Mesenchymal stem cell (in vitro differentiated cells and primary cell): ENCODE results near the gene LYPD8.

ENCODE experiments used
- DNase-seq: peaks from one replicate; pipeline ENCODE4 v3.0.0-alpha.2; 2013
- H2AFZ ChIP-seq: one replicate; pipeline ENCODE4 v1.6.1; 2013; ENCODE audit warnings: low read depth, mild to moderate bottlenecking, control low read depth, inconsistent platforms, low read length, moderate library complexity
- H2AK5ac ChIP-seq: 2 replicates; pipeline ENCODE4 v1.6.1; 2013; ENCODE audit warnings: low read length, moderate library complexity, mild to moderate bottlenecking, inconsistent platforms; ENCODE audit not compliant: severe bottlenecking
- H2BK120ac ChIP-seq: one replicate; pipeline ENCODE4 v1.6.1; 2013; ENCODE audit warnings: low read depth, mild to moderate bottlenecking, inconsistent platforms, low read length, moderate library complexity
- H2BK12ac ChIP-seq, 2 experiments: one replicate each; pipeline ENCODE4 v1.6.1; 2013; ENCODE audit warnings: inconsistent platforms in 2 of 2, low read length in 2 of 2, mild to moderate bottlenecking in 2 of 2, moderate library complexity in 2 of 2, control low read depth in 1 of 2
- H2BK15ac ChIP-seq: one replicate; pipeline ENCODE4 v1.6.1; 2013; ENCODE audit warnings: mild to moderate bottlenecking, low read depth, inconsistent platforms; ENCODE audit not compliant: poor library complexity, severe bottlenecking
- H2BK5ac ChIP-seq: 2 replicates; pipeline ENCODE4 v1.6.1; 2013; ENCODE audit warnings: low read depth, mild to moderate bottlenecking, low read length, control low read depth, inconsistent platforms; ENCODE audit not compliant: poor library complexity, severe bottlenecking
- H3K14ac ChIP-seq, 2 experiments: one replicate each; pipeline ENCODE4 v1.6.1; 2013; ENCODE audit warnings: inconsistent platforms in 2 of 2, low read length in 2 of 2, control low read depth in 1 of 2, mild to moderate bottlenecking in 1 of 2, moderate library complexity in 1 of 2
- H3K18ac ChIP-seq, 2 experiments: one replicate each; pipeline ENCODE4 v1.6.1; 2013; ENCODE audit warnings: inconsistent platforms in 2 of 2, low read length in 2 of 2, control low read depth in 1 of 2, low read depth in 1 of 2, mild to moderate bottlenecking in 1 of 2
- H3K23ac ChIP-seq, 2 experiments: one replicate each; pipeline ENCODE4 v1.6.1; 2013; ENCODE audit warnings: inconsistent platforms in 2 of 2, low read length in 2 of 2, mild to moderate bottlenecking in 2 of 2, moderate library complexity in 2 of 2, control low read depth in 1 of 2
- H3K27ac ChIP-seq: 2 replicates; pipeline ENCODE4 v1.5.1; 2013; ENCODE audit warnings: mild to moderate bottlenecking, moderate library complexity, low read length, control low read depth, inconsistent platforms; ENCODE audit not compliant: poor library complexity, severe bottlenecking
- H3K27me3 ChIP-seq, 2 experiments: 2 replicates each; pipeline versions ENCODE4 v1.6.1 to v1.7.0; 2013; ENCODE audit warnings: low read length in 2 of 2, mild to moderate bottlenecking in 2 of 2, moderate library complexity in 2 of 2, control low read depth in 1 of 2, inconsistent platforms in 1 of 2; ENCODE audit not compliant: control insufficient read depth in 1 of 2, insufficient read depth in 1 of 2
- H3K36me3 ChIP-seq, 2 experiments: 2 replicates each; pipeline versions ENCODE4 v1.6.1 to v1.7.0; 2013; ENCODE audit warnings: low read length in 2 of 2, control low read depth in 1 of 2, inconsistent platforms in 1 of 2, low read depth in 1 of 2, mild to moderate bottlenecking in 1 of 2; ENCODE audit not compliant: insufficient read depth in 2 of 2, control insufficient read depth in 1 of 2
- H3K4ac ChIP-seq, 2 experiments: one replicate each; pipeline ENCODE4 v1.6.1; 2013; ENCODE audit warnings: inconsistent platforms in 2 of 2, low read length in 2 of 2, mild to moderate bottlenecking in 2 of 2, moderate library complexity in 2 of 2, control low read depth in 1 of 2, low read depth in 1 of 2
- H3K4me1 ChIP-seq: 2 replicates; pipeline ENCODE4 v1.6.1; 2013; ENCODE audit warnings: low read depth, low read length, control low read depth; ENCODE audit not compliant: control insufficient read depth, insufficient read depth
- H3K4me2 ChIP-seq: 2 replicates; pipeline ENCODE4 v1.6.1; 2013; ENCODE audit warnings: low read length, mild to moderate bottlenecking, inconsistent platforms; ENCODE audit not compliant: poor library complexity, severe bottlenecking
- H3K4me3 ChIP-seq, 2 experiments: 2 replicates each; pipeline versions ENCODE4 v1.5.1 to v1.7.0; 2013; ENCODE audit warnings: low read length in 2 of 2, mild to moderate bottlenecking in 2 of 2, control low read depth in 1 of 2, low read depth in 1 of 2; ENCODE audit not compliant: insufficient read depth in 1 of 2
- H3K79me1 ChIP-seq: replicated peaks from 2 replicates; pipeline ENCODE4 v1.6.1; 2013; ENCODE audit warnings: mild to moderate bottlenecking, control low read depth, low read length, inconsistent platforms; ENCODE audit not compliant: poor library complexity, severe bottlenecking
- H3K9ac ChIP-seq: 2 replicates; pipeline ENCODE4 v1.7.0; 2013; ENCODE audit warnings: mild to moderate bottlenecking, low read length, moderate library complexity
- H3K9me3 ChIP-seq: 2 replicates; pipeline ENCODE4 v1.7.0; 2013; ENCODE audit warnings: mild to moderate bottlenecking, low read length; ENCODE audit not compliant: control insufficient read depth
- H4K8ac ChIP-seq: one replicate; pipeline ENCODE4 v1.6.1; 2013; ENCODE audit warnings: inconsistent platforms, mild to moderate bottlenecking, low read length, moderate library complexity
- H4K91ac ChIP-seq: one replicate; pipeline ENCODE4 v1.6.1; 2013; ENCODE audit warnings: mild to moderate bottlenecking, low read length, inconsistent platforms
- WGBS: methylation state at CpG from one replicate; pipeline ENCODE4 v1.1.7; 2013; ENCODE audit warnings: mixed read lengths; 5-methylcytosine and 5-hydroxymethylcytosine counted together

LYPD8 gene

DNA sequence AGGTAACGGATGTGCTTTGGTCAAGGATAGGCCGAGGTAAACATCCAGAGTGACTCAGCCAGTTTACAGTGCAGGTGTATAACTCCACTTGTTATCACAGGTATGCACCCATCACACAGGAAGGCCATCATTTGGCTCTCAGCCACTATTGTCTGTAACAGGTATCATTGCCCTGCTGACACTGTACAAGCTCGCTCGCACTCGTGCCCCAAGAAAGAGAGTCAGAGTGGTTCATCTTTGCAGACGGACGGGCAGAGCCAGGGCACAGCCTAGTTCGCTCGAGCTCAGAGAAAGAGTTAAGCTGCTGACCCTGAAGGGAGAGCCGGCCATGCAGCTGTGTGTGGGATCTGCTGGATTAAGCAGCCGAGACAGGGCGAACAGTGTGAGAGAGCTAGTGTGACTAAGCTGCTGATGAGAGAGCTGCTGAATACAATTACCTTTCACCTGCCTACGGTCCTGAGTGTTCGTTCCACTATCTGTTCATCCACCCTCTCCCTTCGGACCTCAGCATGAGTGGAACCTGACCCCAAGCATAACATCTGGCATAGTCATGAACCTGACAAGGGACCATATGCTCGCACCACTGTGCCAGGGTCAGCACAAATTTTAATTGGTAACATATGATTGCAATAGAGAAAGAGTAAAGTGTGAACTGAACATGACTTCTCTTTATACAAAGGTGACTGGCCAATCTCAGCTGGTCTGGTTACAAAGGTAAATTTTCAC lies 27.0 kb upstream of the LYPD8 start:
- no peaks in the 10 kb centered on the region for H3K27me3 ChIP-seq
- no peak overlapping the region for H3K27ac ChIP-seq
- H3K18ac ChIP-seq, result no peak overlapping the region

DNA sequence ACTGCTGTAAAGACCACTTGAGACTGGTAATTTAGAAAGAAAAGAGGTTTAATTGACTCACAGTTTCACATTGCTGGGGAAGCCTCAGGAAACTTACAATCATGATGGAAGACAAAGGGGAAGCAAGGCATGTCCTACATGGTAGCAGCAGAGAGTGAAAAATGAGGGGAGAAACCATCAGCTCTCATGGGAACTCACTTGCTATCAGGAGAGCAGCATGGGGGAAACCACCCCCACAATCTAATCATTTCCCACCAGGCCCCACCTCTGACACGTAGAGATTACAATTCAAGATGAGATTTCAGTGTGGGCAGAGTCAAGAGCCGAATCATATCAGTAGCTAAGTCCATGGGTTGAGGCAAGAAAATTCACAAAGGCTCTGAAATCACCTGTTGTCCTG lies 23.8 kb upstream of the LYPD8 start:
- no peak overlapping the region for H4K91ac ChIP-seq
- no peak overlapping the region for H3K4me3 ChIP-seq
- no peak overlapping the region for H3K14ac ChIP-seq
- no peaks in the 10 kb centered on the region for H3K27me3 ChIP-seq
- H2BK15ac ChIP-seq, result no peak overlapping the region
- H2AFZ ChIP-seq, result no peak overlapping the region
- no peak overlapping the region for H3K4ac ChIP-seq
- no peaks in the 10 kb centered on the region for H3K36me3 ChIP-seq
- no peaks in the 10 kb centered on the region for H3K4me1 ChIP-seq
- WGBS, result 37% methylated on average over 2 of the region's 2 CpGs
- no peak overlapping the region for H2BK120ac ChIP-seq
- H2AK5ac ChIP-seq, result no peak overlapping the region
- H3K9ac ChIP-seq, result no peak overlapping the region
- H3K9me3 ChIP-seq, result peaks cover 3% of the 10 kb centered on the region
- no peak for DNase-seq
- no peak overlapping the region for H4K8ac ChIP-seq
- no peak overlapping the region for H3K4me2 ChIP-seq
- no peak overlapping the region for H3K27ac ChIP-seq
- H3K23ac ChIP-seq, result no peak overlapping the region
- H3K18ac ChIP-seq, result no peak overlapping the region
- no peaks in the 10 kb centered on the region for H3K79me1 ChIP-seq
- no peak overlapping the region for H2BK12ac ChIP-seq
- no peak overlapping the region for H2BK5ac ChIP-seq

More for the DNA sequence above, 27.0 kb upstream of the LYPD8 start:
- Histone ChIP-seq H3K9me3 (no peaks in the 10 kb centered on the region), H2BK120ac (no peak overlapping the region), H3K36me3 (no peaks in the 10 kb centered on the region), H3K14ac (no peak overlapping the region), H3K4me3 (no peak overlapping the region), H2BK12ac (no peak overlapping the region), H4K91ac (no peak overlapping the region), H2BK5ac (no peak overlapping the region), H4K8ac (no peak overlapping the region), H2BK15ac (no peak overlapping the region), H3K4ac (no peak overlapping the region), H2AK5ac (no peak overlapping the region), H2AFZ (no peak overlapping the region), H3K4me2 (no peak overlapping the region), H3K9ac (no peak overlapping the region), H3K79me1 (no peaks in the 10 kb centered on the region), H3K4me1 (no peaks in the 10 kb centered on the region), H3K23ac (no peak overlapping the region)
- 80% methylated on average over 16 of the region's 16 CpGs for WGBS
- DNase-seq, result no peak

DNA sequence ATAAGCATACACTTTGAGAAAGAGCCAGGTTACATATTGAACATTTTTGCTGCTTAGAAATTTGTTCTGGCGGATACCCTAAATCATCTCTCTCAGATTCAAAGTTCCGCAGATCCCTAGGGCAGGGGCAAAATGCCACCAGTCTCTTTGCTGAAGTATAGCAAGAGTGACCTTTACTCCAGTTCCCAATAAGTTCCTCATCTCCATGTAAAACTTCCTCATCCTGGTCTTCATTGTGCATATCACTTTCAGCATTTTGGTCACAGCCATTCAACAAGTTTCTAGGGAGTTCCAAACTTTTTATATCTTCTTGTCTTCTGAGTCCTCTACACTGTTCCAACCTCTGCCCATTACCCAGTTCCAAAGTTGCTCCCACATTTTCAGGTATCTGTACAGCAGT lies 23.3 kb upstream of the LYPD8 start:
- Histone ChIP-seq H2AK5ac (no peak overlapping the region), H3K9ac (no peak overlapping the region), H2BK15ac (no peak overlapping the region), H3K27me3 (no peaks in the 10 kb centered on the region), H2BK12ac (no peak overlapping the region), H4K91ac (no peak overlapping the region), H3K79me1 (no peaks in the 10 kb centered on the region), H2AFZ (no peak overlapping the region), H3K14ac (no peak overlapping the region), H4K8ac (no peak overlapping the region), H3K9me3 (peaks cover 3% of the 10 kb centered on the region), H3K4me1 (no peaks in the 10 kb centered on the region), H3K4me2 (no peak overlapping the region), H3K4ac (no peak overlapping the region), H3K36me3 (no peaks in the 10 kb centered on the region), H3K18ac (no peak overlapping the region), H3K27ac (no peak overlapping the region), H2BK120ac (no peak overlapping the region), H3K23ac (no peak overlapping the region), H2BK5ac (no peak overlapping the region), H3K4me3 (no peak overlapping the region)
- WGBS, result 89% methylated on average over 2 of the region's 2 CpGs
- no peak for DNase-seq

DNA sequence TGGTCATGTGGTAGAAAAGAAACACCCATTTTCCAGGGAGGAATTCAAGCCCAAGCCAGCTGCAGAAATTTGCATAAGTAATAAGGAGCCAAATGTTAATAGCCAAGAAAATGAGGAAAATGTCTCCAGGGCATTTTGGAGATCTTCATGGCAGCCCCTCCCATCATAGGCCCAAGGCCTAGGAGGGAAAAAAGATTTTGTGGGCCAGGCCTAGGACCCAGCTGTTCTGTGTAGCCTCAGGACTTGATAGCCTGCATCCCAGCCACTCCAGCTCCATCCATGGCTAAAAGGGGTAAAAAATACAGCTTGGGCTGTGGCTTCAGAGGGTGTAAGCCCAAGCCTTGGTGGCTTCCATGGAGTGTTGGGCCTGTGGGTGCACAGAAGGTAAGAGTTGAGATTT lies 21.4 kb upstream of the LYPD8 start:
- peaks cover 3% of the 10 kb centered on the region for H3K9me3 ChIP-seq
- no peak overlapping the region for H2AK5ac ChIP-seq
- H3K9ac ChIP-seq, result no peak overlapping the region
- no peak overlapping the region for H3K4me2 ChIP-seq
- no peak overlapping the region for H4K8ac ChIP-seq
- H3K4me3 ChIP-seq, result no peak overlapping the region
- H3K18ac ChIP-seq, result no peak overlapping the region
- H3K23ac ChIP-seq, result no peak overlapping the region
- no peak overlapping the region for H3K14ac ChIP-seq
- H3K27me3 ChIP-seq, result no peaks in the 10 kb centered on the region
- no peaks in the 10 kb centered on the region for H3K4me1 ChIP-seq
- no peaks in the 10 kb centered on the region for H3K79me1 ChIP-seq
- no peak overlapping the region for H2BK15ac ChIP-seq
- H3K4ac ChIP-seq, result no peak overlapping the region
- no peak overlapping the region for H2BK120ac ChIP-seq
- no peak for DNase-seq
- no peak overlapping the region for H2AFZ ChIP-seq
- no peak overlapping the region for H3K27ac ChIP-seq
- H2BK12ac ChIP-seq, result no peak overlapping the region
- no peak overlapping the region for H4K91ac ChIP-seq
- no peak overlapping the region for H2BK5ac ChIP-seq
- no peaks in the 10 kb centered on the region for H3K36me3 ChIP-seq
